Naive thymus-derived CD8-positive, alpha-beta T cell (primary cell): Measurements from ENCODE around the gene PAIP1. TPM values are rescaled to one million over a fixed set of nuclear protein-coding genes. Genes with fewer than 3 reads are reported as not detected.
A peak's percentile ranks its signal among the peaks of the same experiment; 100 is the strongest.

ENCODE experiments used
- ATAC-seq, 2 donors: fragments of 150-1000 bp; cut with Tn5 transposase in 1 of 2; sonication (Bioruptor Pico), chemical (Tn5 transposase) in 1 of 2; 1 replicate in 1 of 2; 2 replicates in 1 of 2; pipeline ENCODE4 v1.10.0; 2021; ENCODE audit warnings: mild to moderate bottlenecking in 2 of 2, moderate library complexity in 2 of 2
- POLR2A ChIA-PET: fragments of 350-600 bp; sonication (Branson Sonifier 250); formaldehyde crosslinking; loops from one replicate; lab custom pipeline; 2021; ENCODE audit warnings: antibody characterized with exemption; lab: Charles Lee
- DNase-seq, 10 donors: peaks; one replicate each; pipeline versions ENCODE4 v3.0.0 to v3.0.0-alpha.2; 2020 to 2022
- H3K27ac Mint-ChIP-seq, 10 donors: one replicate each; pipeline ENCODE4 v1.8.0; 2020 to 2022; ENCODE audit warnings: mild to moderate bottlenecking in 10 of 10, mixed read lengths in 10 of 10, moderate library complexity in 4 of 10, inconsistent platforms in 1 of 10
- H3K27me3 Mint-ChIP-seq, 5 donors: one replicate each; pipeline ENCODE4 v1.8.0; 2021 to 2022; ENCODE audit warnings: mixed read lengths in 5 of 5
- H3K36me3 Mint-ChIP-seq, 3 donors: one replicate each; pipeline ENCODE4 v1.8.0; 2020 to 2022; ENCODE audit warnings: mixed read lengths in 3 of 3, mild to moderate bottlenecking in 2 of 3, inconsistent platforms in 1 of 3
- H3K4me1 Mint-ChIP-seq, 4 donors: one replicate each; pipeline ENCODE4 v1.8.0; 2021 to 2022; ENCODE audit warnings: mixed read lengths in 4 of 4
- H3K4me3 Mint-ChIP-seq, 10 donors: one replicate each; pipeline ENCODE4 v1.8.0; 2020 to 2022; ENCODE audit warnings: mild to moderate bottlenecking in 10 of 10, mixed read lengths in 10 of 10, moderate library complexity in 6 of 10, inconsistent platforms in 1 of 10
- H3K9me3 Mint-ChIP-seq, 9 donors: one replicate each; pipeline ENCODE4 v1.8.0; 2020 to 2022; ENCODE audit warnings: mixed read lengths in 9 of 9, mild to moderate bottlenecking in 3 of 9, inconsistent platforms in 1 of 9, moderate library complexity in 1 of 9
- polyA plus RNA-seq, 3 donors: library from polyadenylated mRNA; unstranded; fragments of 300-500 nt; fragmentation: Illumina TruSeq; gene quantifications; one replicate each; pipeline ENCODE4 v1.2.3, GENCODE V29; 2021
- total RNA-seq, 8 experiments: library from RNA in 2 of 8; stranded (reverse) in 2 of 8; gene quantifications; one replicate each; pipeline ENCODE4 v1.2.3 and lab custom pipeline; 2021 to 2026

Gene PAIP1
- total and polyA plus RNA-seq, 5 experiments from 2014 or later, result 31.3 to 45.7 (median 36.2) TPM

GRCh38 chr5:43498581-43498980, 58.3 kb downstream of the PAIP1 start:
- no peak overlapping the region for H3K4me3 Mint-ChIP-seq
- H3K27me3 Mint-ChIP-seq, result no peaks in the 10 kb centered on the region
- no peak for DNase-seq
- H3K9me3 Mint-ChIP-seq, result no peaks in the 10 kb centered on the region
- H3K4me1 Mint-ChIP-seq, result peaks cover 0 to 2% (median 0%) of the 10 kb centered on the region in 4 donors
- POLR2A ChIA-PET, result no interaction called here
- ATAC-seq, result no peak
- H3K27ac Mint-ChIP-seq, result no peak overlapping the region
- peaks cover 0 to 20% (median 13%) of the 10 kb centered on the region in 3 donors for H3K36me3 Mint-ChIP-seq

GRCh38 chr5:43497311-43498104, 59.4 kb downstream of the PAIP1 start:
- Mint-ChIP-seq H3K27ac (peak overlapping the region in 1 of 10 donors; percentile 53), H3K27me3 (no peaks in the 10 kb centered on the region), H3K4me1 (peaks cover 0 to 2% (median 0%) of the 10 kb centered on the region in 4 donors), H3K36me3 (peaks cover 0 to 14% (median 10%) of the 10 kb centered on the region in 3 donors), H3K4me3 (peak overlapping the region in 2 of 10 donors; percentile 31 to 55), H3K9me3 (no peaks in the 10 kb centered on the region)
- POLR2A ChIA-PET, result interaction anchor here (1.6 kb wide), 1 partner anchor 13 kb away, joined by 6 read pairs; the partner anchor contains the start of gene TMEM267
- no peak for DNase-seq
- no peak for ATAC-seq

GRCh38 chr5:43491326-43491725, 65.6 kb downstream of the PAIP1 start:
- H3K36me3 Mint-ChIP-seq, result peaks cover 0 to 5% (median 0%) of the 10 kb centered on the region in 3 donors
- H3K4me1 Mint-ChIP-seq, result peaks cover 0 to 3% (median 0%) of the 10 kb centered on the region in 4 donors
- POLR2A ChIA-PET, result interaction anchor here (0.8 kb wide), 1 partner anchor 1579 kb away, joined by 5 read pairs; no protein-coding TSS in a partner anchor
- no peaks in the 10 kb centered on the region for H3K9me3 Mint-ChIP-seq
- no peak overlapping the region for H3K4me3 Mint-ChIP-seq
- DNase-seq (no peak), ATAC-seq (no peak)
- no peak overlapping the region for H3K27ac Mint-ChIP-seq
- no peaks in the 10 kb centered on the region for H3K27me3 Mint-ChIP-seq

- Mint-ChIP-seq H3K4me3 (no peak overlapping the region), H3K4me1 (peaks cover 10 to 40% (median 36%) of the 10 kb centered on the region in 4 donors), H3K27me3 (no peaks in the 10 kb centered on the region), H3K27ac (peak overlapping the region; percentile 60 to 100 (median 100)), H3K36me3 (peaks cover 0 to 4% (median 0%) of the 10 kb centered on the region in 3 donors), H3K9me3 (no peaks in the 10 kb centered on the region)
- ATAC-seq, result no peak
- POLR2A ChIA-PET, result interaction anchor here (0.7 to 4.3 kb wide), 9 partner anchors 29 to 494 kb away, joined by 3 to 113 read pairs (median 73); partner anchors contain the start of genes ANXA2R, C5orf34, NNT and ZNF131
- DNase-seq, result no peak
Measured at GRCh38 chr5:43486353-43486752, 70.5 kb downstream of the PAIP1 start.

GRCh38 chr5:43485406-43485805, 71.5 kb downstream of the PAIP1 start:
- DNase-seq (peak in 1 of 10 donors; percentile 12), ATAC-seq (no peak)

DNA sequence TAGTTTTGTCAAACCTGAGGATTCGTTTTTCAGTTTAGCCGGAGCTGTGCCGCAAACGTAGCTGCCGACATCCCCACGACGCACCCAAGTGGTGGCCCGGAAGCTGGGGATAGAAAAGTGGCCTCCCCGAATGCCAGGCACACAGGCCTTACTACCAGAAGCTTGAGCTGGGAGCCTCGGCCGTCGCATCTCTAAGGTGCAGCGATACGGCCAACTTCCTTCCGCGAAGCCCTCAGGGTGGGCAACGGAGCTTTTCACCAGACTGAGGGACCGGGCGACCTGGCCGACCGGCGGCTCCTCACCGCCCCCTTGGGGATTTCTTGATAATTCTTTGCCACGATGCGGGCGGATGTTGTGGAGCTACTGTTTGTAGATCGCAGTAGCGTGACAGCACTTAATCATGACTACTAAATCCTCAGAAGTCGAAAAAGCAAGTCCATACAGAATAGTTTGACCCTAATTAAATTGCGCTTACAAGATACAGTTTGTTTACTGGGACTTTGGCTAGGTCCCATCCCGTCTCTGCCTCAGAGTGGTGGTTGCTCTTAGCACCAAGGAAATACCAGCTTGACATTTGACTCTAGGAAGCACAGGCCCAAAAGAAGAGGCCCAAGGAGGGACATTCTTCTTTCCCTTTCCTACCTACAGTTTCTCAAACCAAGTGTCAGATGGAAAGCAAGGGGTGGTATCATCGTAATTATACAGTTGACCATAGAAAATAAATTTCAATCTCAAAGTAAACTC, 72.6 kb downstream of the PAIP1 start:
- H3K9me3 Mint-ChIP-seq, result no peaks in the 10 kb centered on the region
- H3K27ac Mint-ChIP-seq, result peak overlapping the region; percentile 99 to 100 (median 100)
- H3K4me3 Mint-ChIP-seq, result peak overlapping the region; percentile 85 to 99 (median 98)
- H3K4me1 Mint-ChIP-seq, result peaks cover 13 to 53% (median 41%) of the 10 kb centered on the region in 4 donors
- DNase-seq, result peak; percentile 66 to 92 (median 87)
- POLR2A ChIA-PET, result interaction anchor here (0.6 to 4.3 kb wide), 53 partner anchors 9 to 1614 kb away, joined by 3 to 113 read pairs (median 5); partner anchors contain the start of genes ANXA2R, C5orf34, FBXO4 and HMGCS1
- ATAC-seq, result peak; percentile 71 to 73
- no peaks in the 10 kb centered on the region for H3K36me3 Mint-ChIP-seq
- no peaks in the 10 kb centered on the region for H3K27me3 Mint-ChIP-seq

More at GRCh38 chr5:43485406-43485805, 71.5 kb downstream of the PAIP1 start:
- Mint-ChIP-seq H3K27me3 (no peaks in the 10 kb centered on the region), H3K4me3 (peak overlapping the region in 8 of 10 donors; percentile 41 to 99 (median 52)), H3K27ac (peak overlapping the region; percentile 99 to 100 (median 100)), H3K9me3 (no peaks in the 10 kb centered on the region), H3K4me1 (peaks cover 12 to 46% (median 38%) of the 10 kb centered on the region in 4 donors), H3K36me3 (no peaks in the 10 kb centered on the region)
- POLR2A ChIA-PET, result interaction anchor here (0.7 to 4.3 kb wide), 17 partner anchors 30 to 1581 kb away, joined by 3 to 113 read pairs (median 61); partner anchors contain the start of genes ANXA2R, C5orf34, HMGCS1 and NNT

DNA sequence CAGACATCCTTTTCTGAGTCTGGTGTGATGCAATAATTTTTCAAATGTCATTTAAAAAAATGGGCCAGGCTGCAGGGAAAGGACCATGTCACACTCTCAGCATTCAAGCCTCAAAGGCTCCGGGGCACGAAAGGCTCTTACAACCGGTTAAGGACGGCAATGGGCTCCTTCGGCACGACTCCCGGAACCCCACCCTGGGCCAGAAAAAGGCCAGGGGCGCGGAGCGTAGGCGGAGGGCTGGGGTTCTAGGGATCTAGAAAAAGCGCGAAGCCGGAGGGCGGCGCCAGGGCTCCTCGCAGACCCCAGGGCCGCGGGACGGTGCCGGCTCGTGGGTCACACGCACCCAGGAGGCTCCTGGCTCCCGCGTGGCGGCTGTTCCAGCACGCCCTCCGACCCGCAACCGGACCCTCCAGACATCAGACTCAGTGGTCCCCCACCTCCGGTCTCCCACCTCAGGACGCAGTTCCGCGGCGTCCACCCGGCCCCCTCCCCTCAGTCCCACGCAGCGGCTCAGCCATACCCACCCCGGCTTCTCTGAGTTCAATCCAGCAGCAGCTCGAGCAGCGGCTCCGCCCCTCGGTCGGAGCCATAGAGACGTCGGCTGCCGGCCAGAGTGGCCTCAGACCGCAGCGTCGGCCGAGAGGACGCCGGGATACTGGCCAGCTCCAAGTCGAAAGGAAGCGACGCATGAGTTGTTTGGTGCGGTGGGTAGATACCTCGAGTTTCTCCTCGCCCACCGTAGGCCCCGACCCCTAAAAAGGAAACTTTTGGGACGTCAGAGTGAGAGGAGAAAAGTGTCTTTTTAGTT, 73.4 kb downstream of the PAIP1 start, which contains the start of gene TMEM267:
Gene TMEM267 (minus strand): TSS at position 568 of the 808 bp plus-strand sequence. CDS start 29,896 bp downstream, outside the sequence.
- Mint-ChIP-seq H3K4me3 (peak within 1 kb of the TSS; percentile 85 to 99 (median 98)), H3K27ac (peak within 1 kb of the TSS; percentile 99 to 100 (median 100)), H3K4me1 (peaks cover 13 to 56% (median 41%) of the 10 kb centered on the region in 4 donors), H3K36me3 (no peaks in the 10 kb centered on the region), H3K27me3 (no peaks in the 10 kb centered on the region), H3K9me3 (no peaks in the 10 kb centered on the region)
- ATAC-seq, result peak; percentile 84 to 86
- DNase-seq, result peak in 8 of 10 donors; percentile 64 to 91 (median 78)
- POLR2A ChIA-PET, result interaction anchor here (0.5 to 4.3 kb wide), 52 partner anchors 9 to 1613 kb away, joined by 3 to 113 read pairs (median 5); partner anchors contain the start of genes ANXA2R, C5orf34, FBXO4 and HMGCS1

DNA sequence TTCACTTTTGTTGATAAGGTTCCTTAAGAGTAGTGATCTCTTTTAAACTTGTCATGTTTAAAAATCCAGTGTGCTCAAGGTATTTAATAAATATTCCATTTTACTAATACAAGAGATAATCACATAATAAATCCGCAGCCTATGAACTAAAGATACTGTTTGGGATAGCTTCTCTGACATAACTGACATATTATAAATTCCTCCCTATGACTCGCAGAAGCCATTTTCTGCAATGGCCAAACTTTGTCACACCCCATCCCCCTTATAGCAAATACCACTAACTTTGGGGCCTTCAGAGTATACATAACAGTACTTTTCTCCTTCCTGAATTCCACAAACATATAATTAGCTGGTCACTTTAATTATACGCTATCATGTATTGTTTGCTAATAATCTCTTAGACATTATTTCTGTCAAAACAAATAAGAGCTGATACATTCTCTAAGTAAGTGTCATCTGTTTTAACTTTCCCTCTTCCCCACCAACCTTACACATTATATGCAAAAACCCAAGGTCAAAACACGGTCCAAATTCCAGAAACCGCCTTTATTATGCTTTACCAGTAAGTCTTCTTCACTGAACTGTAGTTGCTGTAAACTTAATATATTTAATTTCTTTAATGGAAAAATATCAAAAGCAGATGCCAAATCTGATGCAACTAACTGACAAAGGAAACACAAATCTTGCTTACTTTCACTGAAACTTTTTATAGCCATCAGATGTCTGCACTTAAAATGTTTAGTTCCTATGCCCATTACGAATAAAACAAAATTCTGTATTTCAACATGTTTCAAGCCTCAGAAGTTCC, 74.2 kb downstream of the PAIP1 start:
- ATAC-seq (no peak), DNase-seq (no peak)
- peak overlapping the region; percentile 95 to 100 (median 100) for H3K27ac Mint-ChIP-seq
- no peaks in the 10 kb centered on the region for H3K27me3 Mint-ChIP-seq
- H3K36me3 Mint-ChIP-seq, result peaks cover 0 to 1% (median 0%) of the 10 kb centered on the region in 3 donors
- no peaks in the 10 kb centered on the region for H3K9me3 Mint-ChIP-seq
- peaks cover 13 to 56% (median 41%) of the 10 kb centered on the region in 4 donors for H3K4me1 Mint-ChIP-seq
- POLR2A ChIA-PET, result interaction anchor here (1.2 to 4.3 kb wide), 7 partner anchors 32 to 378 kb away, joined by 3 to 85 read pairs (median 61); partner anchors contain the start of genes C5orf34, HMGCS1, NNT and PAIP1
- H3K4me3 Mint-ChIP-seq, result peak overlapping the region; percentile 85 to 99 (median 98)
